WI38 (cell line): Measurements from ENCODE around the gene PGPEP1.
A peak's percentile ranks its signal among the peaks of the same experiment; 100 is the strongest.

ENCODE experiments used
- H3K4me3 ChIP-seq: 2 replicates; pipeline ENCODE4 v1.5.1; 2011; ENCODE audit warnings: low read depth, mild to moderate bottlenecking, control low read depth, low read length
- TF ChIP-seq, protein P1 (sequence below): IDR thresholded peaks from 2 replicates; pipeline ENCODE4 v1.5.1; 2012; ENCODE audit warnings: low read depth, mild to moderate bottlenecking, control low read depth, low read length

PGPEP1 gene

DNA sequence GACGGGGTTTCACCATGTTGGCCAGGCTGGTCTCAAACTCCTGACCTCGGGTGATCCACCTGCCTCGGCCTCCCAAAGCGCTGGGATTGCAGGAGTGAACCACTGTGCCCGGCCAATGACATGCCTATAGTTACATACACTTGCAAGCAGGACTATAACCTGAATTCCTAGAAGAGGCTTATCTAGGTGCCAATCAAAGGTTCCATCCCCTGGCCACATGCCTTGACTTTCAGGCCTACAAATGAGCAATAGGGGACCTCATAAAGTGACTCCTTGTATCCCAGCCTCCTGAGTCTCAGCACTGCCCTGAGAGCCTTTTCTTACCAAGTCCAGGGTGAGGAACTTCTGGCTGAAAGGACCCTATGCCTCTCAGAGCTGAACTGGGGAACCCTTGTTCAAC, 13.6 kb upstream of the PGPEP1 start:
- TF ChIP-seq, protein P1, sequence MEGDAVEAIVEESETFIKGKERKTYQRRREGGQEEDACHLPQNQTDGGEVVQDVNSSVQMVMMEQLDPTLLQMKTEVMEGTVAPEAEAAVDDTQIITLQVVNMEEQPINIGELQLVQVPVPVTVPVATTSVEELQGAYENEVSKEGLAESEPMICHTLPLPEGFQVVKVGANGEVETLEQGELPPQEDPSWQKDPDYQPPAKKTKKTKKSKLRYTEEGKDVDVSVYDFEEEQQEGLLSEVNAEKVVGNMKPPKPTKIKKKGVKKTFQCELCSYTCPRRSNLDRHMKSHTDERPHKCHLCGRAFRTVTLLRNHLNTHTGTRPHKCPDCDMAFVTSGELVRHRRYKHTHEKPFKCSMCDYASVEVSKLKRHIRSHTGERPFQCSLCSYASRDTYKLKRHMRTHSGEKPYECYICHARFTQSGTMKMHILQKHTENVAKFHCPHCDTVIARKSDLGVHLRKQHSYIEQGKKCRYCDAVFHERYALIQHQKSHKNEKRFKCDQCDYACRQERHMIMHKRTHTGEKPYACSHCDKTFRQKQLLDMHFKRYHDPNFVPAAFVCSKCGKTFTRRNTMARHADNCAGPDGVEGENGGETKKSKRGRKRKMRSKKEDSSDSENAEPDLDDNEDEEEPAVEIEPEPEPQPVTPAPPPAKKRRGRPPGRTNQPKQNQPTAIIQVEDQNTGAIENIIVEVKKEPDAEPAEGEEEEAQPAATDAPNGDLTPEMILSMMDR = no peak
- no peak overlapping the region for H3K4me3 ChIP-seq

DNA sequence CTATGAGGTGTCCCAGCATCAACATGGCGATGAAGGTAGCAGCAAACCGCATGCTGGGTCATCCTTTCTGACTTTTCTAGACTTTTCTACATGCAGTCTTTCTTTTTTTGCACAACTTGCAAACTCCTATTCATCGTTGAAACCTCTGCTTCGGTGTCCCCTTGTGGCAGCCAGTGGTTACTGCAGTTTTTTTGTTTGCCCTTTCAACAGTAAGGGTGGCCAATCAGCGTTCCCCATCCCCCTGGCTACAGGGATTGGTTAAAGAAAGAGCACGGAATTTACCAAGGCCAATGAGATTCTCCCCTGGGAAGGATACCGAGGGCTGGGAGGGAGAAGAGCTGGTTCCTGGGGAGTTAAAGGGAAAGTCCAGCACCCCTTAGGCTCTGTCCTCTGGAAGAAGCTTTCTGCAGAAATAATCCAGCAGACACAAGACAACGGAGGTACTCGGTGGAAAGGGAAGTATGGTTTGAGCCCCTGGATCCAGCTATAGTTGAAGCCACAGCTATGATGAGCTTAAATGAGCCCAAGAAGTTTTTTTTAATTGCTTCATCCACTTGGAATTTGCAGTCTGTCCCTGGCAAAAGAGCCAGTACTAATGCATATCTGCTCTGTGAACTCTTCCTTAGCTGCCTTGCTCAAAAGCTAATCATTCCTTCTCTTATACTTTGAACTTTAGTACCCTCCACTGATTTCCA, 11.9 kb upstream of the PGPEP1 start:
- H3K4me3 ChIP-seq = peak overlapping the region; percentile 41
- TF ChIP-seq, protein P1 = peak; percentile 90

DNA sequence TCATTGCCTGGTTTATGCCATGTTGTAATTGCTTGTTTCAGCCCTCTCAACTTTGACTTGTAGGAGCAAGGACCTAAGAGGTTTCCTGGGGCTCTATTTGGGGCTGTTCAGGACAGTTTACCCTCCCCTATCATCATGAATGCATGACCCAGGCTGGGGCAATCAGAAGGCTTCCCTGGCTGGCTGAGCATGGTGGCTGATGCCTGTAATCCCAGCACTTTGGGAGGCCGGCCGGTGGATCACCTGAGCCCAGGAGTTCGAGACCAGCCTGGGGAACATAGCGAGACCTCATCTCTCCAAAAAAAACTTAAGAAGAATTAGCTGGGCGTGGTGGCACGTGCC, 11.4 kb upstream of the PGPEP1 start:
- TF ChIP-seq, protein P1 = no peak
- H3K4me3 ChIP-seq = peak overlapping the region; percentile 41

DNA sequence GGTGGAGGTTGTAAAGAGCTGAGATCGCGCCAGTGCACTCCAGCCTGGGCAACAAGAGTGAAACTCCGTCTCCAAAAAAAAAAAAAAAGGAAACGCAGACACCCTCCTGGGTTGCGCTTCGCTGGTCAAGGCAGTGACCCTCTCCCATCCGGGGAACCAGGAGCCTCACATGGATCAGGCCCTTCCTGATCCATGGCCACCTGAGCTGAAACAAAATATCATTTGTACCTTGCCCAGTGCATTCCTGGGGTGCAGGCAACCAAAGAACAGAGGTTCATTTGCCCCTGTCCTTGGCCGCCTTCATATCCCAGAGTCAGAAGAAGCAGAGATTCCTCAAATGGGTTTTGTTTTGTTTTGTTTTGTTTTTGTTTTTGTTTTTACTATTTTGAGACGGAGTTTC, 9.5 kb upstream of the PGPEP1 start:
- TF ChIP-seq, protein P1 = no peak
- no peak overlapping the region for H3K4me3 ChIP-seq

DNA sequence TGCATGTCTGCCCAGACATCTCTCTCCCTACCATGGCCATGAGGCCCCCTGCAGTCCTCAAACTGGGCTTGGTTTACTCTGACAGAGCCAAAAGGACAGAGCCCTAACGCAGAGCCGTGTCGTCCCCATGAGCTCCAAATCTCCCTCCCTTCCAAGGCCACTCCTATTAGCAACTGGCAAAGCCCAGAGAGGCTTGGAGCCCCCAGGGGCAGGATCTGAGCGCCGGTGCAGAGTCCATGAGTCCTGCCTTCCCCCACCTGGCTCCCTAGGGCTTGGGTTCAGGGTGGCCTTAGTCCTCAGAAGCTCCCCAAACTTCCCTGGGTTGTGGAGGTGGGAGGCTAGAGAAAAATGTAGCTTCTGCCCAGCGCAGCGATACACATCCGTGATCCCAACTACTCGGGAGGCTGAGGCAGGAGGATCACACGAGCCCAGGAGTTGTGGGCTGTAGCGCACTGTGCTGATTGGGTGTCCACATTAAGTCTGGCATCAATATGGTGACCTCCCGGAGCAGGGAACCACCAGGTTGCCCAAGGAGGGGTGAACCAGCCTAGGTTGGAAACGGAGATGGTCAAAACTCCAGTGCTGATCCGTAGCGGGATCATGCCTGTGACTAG, 7.4 kb upstream of the PGPEP1 start:
- TF ChIP-seq, protein P1 = no peak
- H3K4me3 ChIP-seq = no peak overlapping the region

DNA sequence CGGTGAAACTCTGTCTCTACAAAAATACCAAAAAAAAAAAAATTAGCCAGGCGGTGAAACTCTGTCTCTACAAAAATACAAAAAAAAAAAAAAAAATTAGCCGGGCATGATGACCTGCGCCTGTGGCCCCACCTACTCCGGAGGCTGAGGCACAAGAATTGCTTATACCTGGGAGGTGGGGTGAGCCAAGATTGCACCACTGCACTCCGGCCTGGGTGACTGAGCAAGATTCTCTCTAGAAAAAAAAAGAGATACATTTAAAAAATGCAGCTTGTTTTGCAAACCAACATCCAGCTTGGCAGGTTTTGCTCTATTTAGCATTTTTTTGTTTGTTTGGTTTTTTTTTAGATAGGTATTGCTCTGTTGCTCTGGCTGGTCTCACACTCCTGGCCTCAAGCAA, 6.7 kb upstream of the PGPEP1 start:
- TF ChIP-seq, protein P1 = no peak
- H3K4me3 ChIP-seq = no peak overlapping the region

DNA sequence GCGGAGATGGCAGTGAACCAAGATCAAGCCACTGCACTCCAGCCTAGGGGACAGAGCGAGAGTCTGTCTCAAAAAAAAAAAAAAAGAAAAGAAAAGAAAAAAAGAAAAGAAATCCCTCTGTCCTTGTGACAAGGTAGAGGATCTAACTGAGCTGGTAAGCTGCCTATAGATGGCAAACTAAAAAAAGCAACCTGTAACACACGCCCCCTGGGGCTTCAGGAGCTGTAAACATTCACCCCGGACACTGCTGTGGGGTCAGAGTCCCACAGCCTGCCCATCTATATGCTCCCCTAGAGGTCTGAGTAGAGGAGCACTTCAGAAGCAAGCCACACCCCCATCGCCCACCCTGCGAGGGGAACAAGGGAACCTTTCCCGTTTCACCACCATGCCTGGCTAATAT, 4.3 kb upstream of the PGPEP1 start:
- TF ChIP-seq, protein P1 = no peak
- H3K4me3 ChIP-seq = no peak overlapping the region
